SKM-1 (cell line): ENCODE measurements around the gene ORAI1.
A peak's percentile ranks its signal among the peaks of the same experiment; 100 is the strongest.
"Not testable (repeated sequence)": the region's sequence is repeated elsewhere in the genome, so short reads cannot be mapped to it uniquely, and the experiment has no call there.

Experiments used
- DNase-seq: peaks from one replicate; lab custom pipeline; 2025; ENCODE audit not compliant: unreplicated experiment; lab: John Stamatoyannopoulos, UW

The ORAI1 gene

GRCh38 chr12:121626087-121626852 is at the start of gene ORAI1:
Gene ORAI1, plus strand, starts transcription at chr12:121626530.
- DNase-seq = peak; percentile 33

GRCh38 chr12:121576851-121577391 is 49.4 kb upstream of the ORAI1 start:
- no peak for DNase-seq

- no peak for DNase-seq
Observed at GRCh38 chr12:121577443-121578180, 48.7 kb upstream of the ORAI1 start.

GRCh38 chr12:121578230-121579189 is 47.8 kb upstream of the ORAI1 start:
- no peak for DNase-seq

GRCh38 chr12:121579190-121579791 is 47.0 kb upstream of the ORAI1 start:
- DNase-seq = no peak

GRCh38 chr12:121579981-121580868 is 46.1 kb upstream of the ORAI1 start:
- no peak for DNase-seq

GRCh38 chr12:121580959-121581685 is 45.2 kb upstream of the ORAI1 start, which contains the start of gene KDM2B:
Gene KDM2B, minus strand, starts transcription at chr12:121581023. Its CDS starts 112 bp downstream, at chr12:121580911.
- no peak for DNase-seq

- no peak for DNase-seq
Observed at GRCh38 chr12:121581686-121582429, 44.5 kb upstream of the ORAI1 start.

GRCh38 chr12:121582583-121583333 is 43.6 kb upstream of the ORAI1 start:
- DNase-seq = no peak

GRCh38 chr12:121583334-121583661 is 43.0 kb upstream of the ORAI1 start:
- not testable (repeated sequence) for DNase-seq

- not testable (repeated sequence) for DNase-seq
Observed at GRCh38 chr12:121584885-121585284, 41.4 kb upstream of the ORAI1 start.

GRCh38 chr12:121590476-121591143 is 35.7 kb upstream of the ORAI1 start:
- DNase-seq = no peak

- no peak for DNase-seq
Observed at GRCh38 chr12:121592320-121592719, 34.0 kb upstream of the ORAI1 start.

GRCh38 chr12:121595520-121595919 is 30.8 kb upstream of the ORAI1 start:
- no peak for DNase-seq

- no peak for DNase-seq
Observed at GRCh38 chr12:121596526-121596925, 29.8 kb upstream of the ORAI1 start.

GRCh38 chr12:121600702-121601336 is 25.5 kb upstream of the ORAI1 start:
- no peak for DNase-seq
